H9 (cell line): ENCODE measurements around the gene KRTDAP. TPM values are rescaled to one million over a fixed set of nuclear protein-coding genes. Genes with fewer than 3 reads are reported as not detected.
A peak's percentile ranks its signal among the peaks of the same experiment; 100 is the strongest.

Source experiments
- DNase-seq: peaks from one replicate; pipeline ENCODE4 v3.0.0-alpha.2; 2017
- H2AFZ ChIP-seq: one replicate; pipeline ENCODE4 v1.6.1; 2013; ENCODE audit warnings: mild to moderate bottlenecking, low read length, control low read depth, moderate library complexity
- H2AK5ac ChIP-seq: 2 replicates; pipeline ENCODE4 v1.6.1; 2013; ENCODE audit warnings: low read length, control low read depth, mixed read lengths; ENCODE audit not compliant: insufficient read length
- H2BK120ac ChIP-seq: one replicate; pipeline ENCODE4 v1.6.1; 2013; ENCODE audit warnings: low read depth, mild to moderate bottlenecking, low read length, control low read depth, inconsistent platforms; ENCODE audit not compliant: poor library complexity, severe bottlenecking
- H2BK12ac ChIP-seq: 2 replicates; pipeline ENCODE4 v1.6.1; 2013; ENCODE audit warnings: low read length, control low read depth, mixed read lengths, low read depth; ENCODE audit not compliant: insufficient read length
- H2BK15ac ChIP-seq: 2 replicates; pipeline ENCODE4 v1.6.1; 2013; ENCODE audit warnings: low read depth, low read length, control low read depth
- H2BK20ac ChIP-seq: one replicate; pipeline ENCODE4 v1.6.1; 2013; ENCODE audit warnings: low read depth, mild to moderate bottlenecking, low read length, control low read depth, inconsistent platforms; ENCODE audit not compliant: poor library complexity, severe bottlenecking
- H2BK5ac ChIP-seq: 2 replicates; pipeline ENCODE4 v1.6.1; 2013; ENCODE audit warnings: low read length, control low read depth, mixed read lengths; ENCODE audit not compliant: insufficient read length
- H3K14ac ChIP-seq: 2 replicates; pipeline ENCODE4 v1.6.1; 2013; ENCODE audit warnings: low read length, control low read depth; ENCODE audit not compliant: insufficient read depth
- H3K18ac ChIP-seq: 2 replicates; pipeline ENCODE4 v1.6.1; 2013; ENCODE audit warnings: low read depth, mild to moderate bottlenecking, mixed read lengths, low read length, control low read depth; ENCODE audit not compliant: insufficient read length
- H3K23ac ChIP-seq: 2 replicates; pipeline ENCODE4 v1.6.1; 2013; ENCODE audit warnings: low read length, control low read depth, mixed read lengths, low read depth; ENCODE audit not compliant: insufficient read length
- H3K23me2 ChIP-seq: 2 replicates; pipeline ENCODE4 v1.6.1; 2013; ENCODE audit warnings: low read depth, mild to moderate bottlenecking, mixed read lengths, low read length, control low read depth; ENCODE audit not compliant: insufficient read length, poor library complexity, severe bottlenecking
- H3K27ac ChIP-seq: 2 replicates; pipeline ENCODE4 v1.5.1; 2013; ENCODE audit warnings: low read length, control low read depth, mixed read lengths, low read depth; ENCODE audit not compliant: insufficient read length
- H3K27me3 ChIP-seq: 2 replicates; pipeline ENCODE4 v1.6.1; 2013; ENCODE audit warnings: low read length, control low read depth, inconsistent platforms; ENCODE audit not compliant: insufficient read depth
- H3K4ac ChIP-seq: 2 replicates; pipeline ENCODE4 v1.6.1; 2013; ENCODE audit warnings: low read depth, mild to moderate bottlenecking, control low read depth, inconsistent platforms, low read length, moderate library complexity
- H3K4me1 ChIP-seq: 2 replicates; pipeline ENCODE4 v1.6.1; 2013; ENCODE audit warnings: low read length, control low read depth, inconsistent platforms; ENCODE audit not compliant: insufficient read depth
- H3K4me2 ChIP-seq: 2 replicates; pipeline ENCODE4 v1.6.1; 2013; ENCODE audit warnings: low read length, control low read depth, mixed read lengths; ENCODE audit not compliant: insufficient read length, insufficient read depth
- H3K56ac ChIP-seq: 2 replicates; pipeline ENCODE4 v1.6.1; 2013; ENCODE audit warnings: low read depth, mild to moderate bottlenecking, mixed read lengths, low read length, control low read depth; ENCODE audit not compliant: insufficient read length
- H3K79me1 ChIP-seq: 2 replicates; pipeline ENCODE4 v1.6.1; 2013; ENCODE audit warnings: low read depth, mild to moderate bottlenecking, moderate library complexity, low read length, control low read depth, inconsistent platforms; ENCODE audit not compliant: insufficient read depth, poor library complexity, severe bottlenecking
- H3K79me2 ChIP-seq: 2 replicates; pipeline ENCODE4 v1.6.1; 2013; ENCODE audit warnings: low read length, control low read depth, inconsistent platforms; ENCODE audit not compliant: insufficient read depth
- H3K9ac ChIP-seq: 2 replicates; pipeline ENCODE4 v1.6.1; 2013; ENCODE audit warnings: low read length, control low read depth, mixed read lengths; ENCODE audit not compliant: insufficient read length; ENCODE audit errors: extremely low read depth
- H3K9me3 ChIP-seq: one replicate; pipeline ENCODE4 v1.6.1; 2013; ENCODE audit warnings: low read depth, low read length, inconsistent platforms; ENCODE audit not compliant: control insufficient read depth
- H3T11ph ChIP-seq: one replicate; pipeline ENCODE4 v1.6.1; 2013; ENCODE audit warnings: mild to moderate bottlenecking, low read length, control low read depth, inconsistent platforms
- H4K20me1 ChIP-seq: one replicate; pipeline ENCODE4 v1.6.1; 2013; ENCODE audit not compliant: control insufficient read depth, insufficient read length, insufficient read depth
- H4K5ac ChIP-seq: 2 replicates; pipeline ENCODE4 v1.6.1; 2013; ENCODE audit warnings: low read depth, mild to moderate bottlenecking, mixed read lengths, low read length, control low read depth; ENCODE audit not compliant: insufficient read length
- H4K8ac ChIP-seq: replicated peaks from 2 replicates; pipeline ENCODE4 v1.6.1; 2013; ENCODE audit warnings: low read length, control low read depth, mixed read lengths, low read depth; ENCODE audit not compliant: insufficient read length
- H4K91ac ChIP-seq: 2 replicates; pipeline ENCODE4 v1.6.1; 2013; ENCODE audit warnings: low read depth, mild to moderate bottlenecking, moderate library complexity, mixed read lengths, low read length, control low read depth; ENCODE audit not compliant: insufficient read length
- H3K27ac Mint-ChIP-seq, 3 experiments: 2 replicates in 2 of 3; 3 replicates in 1 of 3; pipeline ENCODE4 v1.8.0; 2020 to 2021; ENCODE audit warnings: mixed read lengths in 3 of 3, mild to moderate bottlenecking in 1 of 3, moderate library complexity in 1 of 3
- H3K27me3 Mint-ChIP-seq: 2 replicates; pipeline ENCODE4 v1.8.0; 2021; ENCODE audit warnings: low read depth, mild to moderate bottlenecking, moderate library complexity, mixed read lengths
- H3K36me3 Mint-ChIP-seq, 3 experiments: 2 replicates in 2 of 3; 3 replicates in 1 of 3; pipeline ENCODE4 v1.8.0; 2020 to 2021; ENCODE audit warnings: low read depth in 3 of 3, mixed read lengths in 3 of 3; ENCODE audit not compliant: insufficient read depth in 1 of 3
- H3K4me1 Mint-ChIP-seq, 2 experiments: 2 replicates each; pipeline ENCODE4 v1.8.0; 2020; ENCODE audit warnings: mixed read lengths in 2 of 2
- H3K4me3 Mint-ChIP-seq, 2 experiments: 2 replicates in 1 of 2; 3 replicates in 1 of 2; pipeline ENCODE4 v1.8.0; 2020 to 2021; ENCODE audit warnings: mild to moderate bottlenecking in 2 of 2, mixed read lengths in 2 of 2, moderate library complexity in 1 of 2
- H3K9me3 Mint-ChIP-seq, 2 experiments: 2 replicates in 1 of 2; 3 replicates in 1 of 2; pipeline ENCODE4 v1.8.0; 2020; ENCODE audit warnings: mild to moderate bottlenecking in 2 of 2, mixed read lengths in 2 of 2, moderate library complexity in 1 of 2
- CTCF ChIP-seq: fragments of 200-600 bp; sonication (generic); conservative IDR thresholded peaks from 3 replicates; pipeline ENCODE4 v1.8.0; 2021; ENCODE audit warnings: antibody characterized with exemption, mild to moderate bottlenecking
- WGBS: extraction: QIAGEN DNeasy Blood & Tissue Kit; methylation state at CpG from one replicate; pipeline ENCODE4 v1.1.7; 2013; ENCODE audit warnings: missing lambda C conversion rate, low lambda C conversion rate, mixed read lengths; ENCODE audit not compliant: insufficient read length; ENCODE audit errors: extremely low coverage; 5-methylcytosine and 5-hydroxymethylcytosine counted together
- total RNA-seq: library from RNA; stranded (reverse); gene quantifications from 2 replicates; pipeline ENCODE4 v1.2.1, GENCODE V29; 2021

The KRTDAP gene
- total RNA-seq, 1 experiment from 2014 or later: 0.87 TPM

- Histone ChIP-seq H3K79me2 (no peaks in the 10 kb centered on the region; the same call in 1 of the 2 replicates), H3K9me3 (no peaks in the 10 kb centered on the region), H3K27ac (no peak within 1 kb of the TSS), H3K56ac (no peak within 1 kb of the TSS), H3K4me2 (peak within 1 kb of the TSS; percentile 43), H4K5ac (no peak within 1 kb of the TSS), H2BK5ac (no peak within 1 kb of the TSS), H3K14ac (no peak within 1 kb of the TSS; the same call in 1 of the 2 replicates), H2AK5ac (no peak within 1 kb of the TSS), H3K9ac (no peak within 1 kb of the TSS), H3K23ac (no peak within 1 kb of the TSS), H2BK12ac (no peak within 1 kb of the TSS), H2AFZ (no peak within 1 kb of the TSS), H2BK20ac (no peak within 1 kb of the TSS), H3K4ac (no peak within 1 kb of the TSS), H4K91ac (no peak within 1 kb of the TSS), H3K18ac (no peak within 1 kb of the TSS), H3T11ph (no peak within 1 kb of the TSS), H4K20me1 (no peaks in the 10 kb centered on the region), H3K79me1 (no peaks in the 10 kb centered on the region), H3K4me1 (no peaks in the 10 kb centered on the region), H2BK120ac (no peak within 1 kb of the TSS), H3K23me2 (peaks cover 12% of the 10 kb centered on the region), H4K8ac (no peak within 1 kb of the TSS), H3K27me3 (no peaks in the 10 kb centered on the region; the same call in none of the 2 replicates), H2BK15ac (no peak within 1 kb of the TSS)
- DNase-seq: peak; percentile 61
- Mint-ChIP-seq H3K27me3 (peaks cover 31% of the 10 kb centered on the region), H3K27ac (peak within 1 kb of the TSS in 2 of 3 experiments; percentile 3 to 44; a peak in 3 of 7 replicates), H3K9me3 (no peaks in the 10 kb centered on the region; a peak in 1 of 5 replicates), H3K4me1 (peaks cover 15 to 34% of the 10 kb centered on the region in 2 experiments), H3K4me3 (peak within 1 kb of the TSS in 1 of 2 experiments; percentile 47; a peak in 3 of 5 replicates), H3K36me3 (no peaks in the 10 kb centered on the region; a peak in 2 of 7 replicates)
- peak; percentile 47; the same call in 2 of the 3 replicates for TF ChIP-seq CTCF
- no CpG with 5 or more reads among the region's 15 CpGs for WGBS
Observed at GRCh38 chr19:35513628-35514281, 23.5 kb upstream of the KRTDAP start, which contains the start of gene DMKN. Gene DMKN, minus strand, starts transcription at chr19:35513649. Its CDS starts 174 bp downstream, at chr19:35513475.
